Measurements from ENCODE around the gene PPIL3. TPM values are rescaled to one million over a fixed set of nuclear protein-coding genes. Genes with fewer than 3 reads are reported as not detected.

The PPIL3 gene
- total and polyA plus RNA-seq, 5 donors from 2014 or later: 15.3 to 45.4 (median 33.6) TPM

GRCh38 chr2:200845194-200845593 is 43.7 kb downstream of the PPIL3 start:
- H3K4me3 ChIP-seq (ENCODE audit: low read depth, low read length): no peak overlapping the region
- no peaks in the 10 kb centered on the region for H3K27me3 Mint-ChIP-seq
- no peak overlapping the region for H3K27ac Mint-ChIP-seq
- no peak overlapping the region for H3K27ac ChIP-seq (ENCODE audit: insufficient read depth, low read length, poor library complexity, severe bottlenecking)
- H3K4me1 ChIP-seq (ENCODE audit: control insufficient read depth, insufficient read depth, low read length, poor library complexity, severe bottlenecking): no peaks in the 10 kb centered on the region
- no peak for ATAC-seq (ENCODE audit: low read depth in 2 of 2)
- peaks cover 0 to under 1% (median 0%) of the 10 kb centered on the region in 4 donors for H3K4me1 Mint-ChIP-seq
- no peaks in the 10 kb centered on the region for H3K9me3 Mint-ChIP-seq
- H3K27me3 ChIP-seq (ENCODE audit: control insufficient read depth, insufficient read depth, low read length): no peaks in the 10 kb centered on the region
- no peaks in the 10 kb centered on the region for H3K36me3 Mint-ChIP-seq
- no peaks in the 10 kb centered on the region for H3K36me3 ChIP-seq (ENCODE audit: control insufficient read depth, insufficient read depth, low read length)
- no peak for DNase-seq
- H3K9me3 ChIP-seq (ENCODE audit: control insufficient read depth in 2 of 2, low read length in 2 of 2): no peaks in the 10 kb centered on the region
- H3K4me3 Mint-ChIP-seq: no peak overlapping the region

- Histone ChIP-seq H3K36me3 (ENCODE audit: control insufficient read depth, insufficient read depth, low read length) (no peaks in the 10 kb centered on the region), H3K27me3 (ENCODE audit: control insufficient read depth, insufficient read depth, low read length) (no peaks in the 10 kb centered on the region), H3K27ac (ENCODE audit: insufficient read depth, low read length, poor library complexity, severe bottlenecking) (no peak overlapping the region), H3K4me3 (ENCODE audit: low read depth, low read length) (no peak overlapping the region), H3K4me1 (ENCODE audit: control insufficient read depth, insufficient read depth, low read length, poor library complexity, severe bottlenecking) (no peaks in the 10 kb centered on the region), H3K9me3 (ENCODE audit: control insufficient read depth in 2 of 2, low read length in 2 of 2) (no peaks in the 10 kb centered on the region)
- DNase-seq (no peak), ATAC-seq (ENCODE audit: low read depth in 2 of 2) (no peak)
- Mint-ChIP-seq H3K36me3 (no peaks in the 10 kb centered on the region), H3K4me1 (no peaks in the 10 kb centered on the region), H3K27me3 (no peaks in the 10 kb centered on the region), H3K4me3 (no peak overlapping the region), H3K27ac (no peak overlapping the region), H3K9me3 (no peaks in the 10 kb centered on the region)
Observed at GRCh38 chr2:200843993-200844948, 44.6 kb downstream of the PPIL3 start.

GRCh38 chr2:200839513-200839912 is 49.4 kb downstream of the PPIL3 start:
- Mint-ChIP-seq H3K27me3 (no peaks in the 10 kb centered on the region), H3K4me1 (no peaks in the 10 kb centered on the region), H3K4me3 (no peak overlapping the region), H3K9me3 (peaks cover 0 to 12% (median 0%) of the 10 kb centered on the region in 7 donors), H3K27ac (no peak overlapping the region), H3K36me3 (peaks cover 5% of the 10 kb centered on the region)
- Histone ChIP-seq H3K4me1 (ENCODE audit: control insufficient read depth, insufficient read depth, low read length, poor library complexity, severe bottlenecking) (no peaks in the 10 kb centered on the region), H3K9me3 (ENCODE audit: control insufficient read depth in 2 of 2, low read length in 2 of 2) (peaks cover 9 to 11% of the 10 kb centered on the region in 2 experiments), H3K27me3 (ENCODE audit: control insufficient read depth, insufficient read depth, low read length) (no peaks in the 10 kb centered on the region), H3K27ac (ENCODE audit: insufficient read depth, low read length, poor library complexity, severe bottlenecking) (no peak overlapping the region), H3K4me3 (ENCODE audit: low read depth, low read length) (no peak overlapping the region), H3K36me3 (ENCODE audit: control insufficient read depth, insufficient read depth, low read length) (no peaks in the 10 kb centered on the region)
- DNase-seq: no peak
- ATAC-seq (ENCODE audit: low read depth in 2 of 2): no peak

GRCh38 chr2:200834701-200835100 is 54.2 kb downstream of the PPIL3 start:
- Histone ChIP-seq H3K27me3 (ENCODE audit: control insufficient read depth, insufficient read depth, low read length) (no peaks in the 10 kb centered on the region), H3K9me3 (ENCODE audit: control insufficient read depth in 2 of 2, low read length in 2 of 2) (peaks cover 9 to 11% of the 10 kb centered on the region in 2 experiments), H3K4me3 (ENCODE audit: low read depth, low read length) (no peak overlapping the region), H3K36me3 (ENCODE audit: control insufficient read depth, insufficient read depth, low read length) (no peaks in the 10 kb centered on the region), H3K4me1 (ENCODE audit: control insufficient read depth, insufficient read depth, low read length, poor library complexity, severe bottlenecking) (no peaks in the 10 kb centered on the region), H3K27ac (ENCODE audit: insufficient read depth, low read length, poor library complexity, severe bottlenecking) (no peak overlapping the region)
- DNase-seq: no peak
- Mint-ChIP-seq H3K9me3 (peaks cover 0 to 12% (median 4%) of the 10 kb centered on the region in 7 donors), H3K4me1 (no peaks in the 10 kb centered on the region), H3K4me3 (no peak overlapping the region), H3K36me3 (peaks cover 5% of the 10 kb centered on the region), H3K27ac (no peak overlapping the region), H3K27me3 (no peaks in the 10 kb centered on the region)
- no peak for ATAC-seq (ENCODE audit: low read depth in 2 of 2)

GRCh38 chr2:200829258-200829655 is 59.6 kb downstream of the PPIL3 start:
- Mint-ChIP-seq H3K4me3 (no peak overlapping the region), H3K4me1 (peaks cover 0 to 8% (median 2%) of the 10 kb centered on the region in 4 donors), H3K36me3 (peaks cover 3% of the 10 kb centered on the region), H3K9me3 (peaks cover 0 to 4% (median 0%) of the 10 kb centered on the region in 7 donors), H3K27me3 (no peaks in the 10 kb centered on the region), H3K27ac (no peak overlapping the region)
- DNase-seq: no peak
- H3K9me3 ChIP-seq (ENCODE audit: control insufficient read depth in 2 of 2, low read length in 2 of 2): no peaks in the 10 kb centered on the region
- no peaks in the 10 kb centered on the region for H3K4me1 ChIP-seq (ENCODE audit: control insufficient read depth, insufficient read depth, low read length, poor library complexity, severe bottlenecking)
- no peaks in the 10 kb centered on the region for H3K27me3 ChIP-seq (ENCODE audit: control insufficient read depth, insufficient read depth, low read length)
- no peak for ATAC-seq (ENCODE audit: low read depth in 2 of 2)
- peaks cover 2% of the 10 kb centered on the region for H3K36me3 ChIP-seq (ENCODE audit: control insufficient read depth, insufficient read depth, low read length)
- no peak overlapping the region for H3K4me3 ChIP-seq (ENCODE audit: low read depth, low read length)
- no peak overlapping the region for H3K27ac ChIP-seq (ENCODE audit: insufficient read depth, low read length, poor library complexity, severe bottlenecking)

- peaks cover 3% of the 10 kb centered on the region for H3K36me3 Mint-ChIP-seq
- peaks cover 0 to 8% (median 2%) of the 10 kb centered on the region in 4 donors for H3K4me1 Mint-ChIP-seq
- Histone ChIP-seq H3K27me3 (ENCODE audit: control insufficient read depth, insufficient read depth, low read length) (no peaks in the 10 kb centered on the region), H3K27ac (ENCODE audit: insufficient read depth, low read length, poor library complexity, severe bottlenecking) (no peak overlapping the region), H3K36me3 (ENCODE audit: control insufficient read depth, insufficient read depth, low read length) (peaks cover 8% of the 10 kb centered on the region), H3K4me1 (ENCODE audit: control insufficient read depth, insufficient read depth, low read length, poor library complexity, severe bottlenecking) (no peaks in the 10 kb centered on the region), H3K9me3 (ENCODE audit: control insufficient read depth in 2 of 2, low read length in 2 of 2) (no peaks in the 10 kb centered on the region), H3K4me3 (ENCODE audit: low read depth, low read length) (no peak overlapping the region)
- H3K9me3 Mint-ChIP-seq: peaks cover 0 to under 1% (median 0%) of the 10 kb centered on the region in 7 donors
- H3K4me3 Mint-ChIP-seq: no peak overlapping the region
- DNase-seq (no peak), ATAC-seq (ENCODE audit: low read depth in 2 of 2) (no peak)
- H3K27ac Mint-ChIP-seq: no peak overlapping the region
- H3K27me3 Mint-ChIP-seq: no peaks in the 10 kb centered on the region
Observed at GRCh38 chr2:200828572-200829257, 60.2 kb downstream of the PPIL3 start.

- Mint-ChIP-seq H3K27me3 (no peaks in the 10 kb centered on the region), H3K4me1 (peaks cover 0 to 8% (median 2%) of the 10 kb centered on the region in 4 donors), H3K27ac (no peak overlapping the region), H3K4me3 (no peak overlapping the region), H3K9me3 (no peaks in the 10 kb centered on the region), H3K36me3 (peaks cover 3% of the 10 kb centered on the region)
- Histone ChIP-seq H3K4me3 (ENCODE audit: low read depth, low read length) (no peak overlapping the region), H3K27me3 (ENCODE audit: control insufficient read depth, insufficient read depth, low read length) (no peaks in the 10 kb centered on the region), H3K9me3 (ENCODE audit: control insufficient read depth in 2 of 2, low read length in 2 of 2) (no peaks in the 10 kb centered on the region), H3K36me3 (ENCODE audit: control insufficient read depth, insufficient read depth, low read length) (peaks cover 8% of the 10 kb centered on the region), H3K4me1 (ENCODE audit: control insufficient read depth, insufficient read depth, low read length, poor library complexity, severe bottlenecking) (no peaks in the 10 kb centered on the region), H3K27ac (ENCODE audit: insufficient read depth, low read length, poor library complexity, severe bottlenecking) (no peak overlapping the region)
- DNase-seq (no peak), ATAC-seq (ENCODE audit: low read depth in 2 of 2) (no peak)
Observed at GRCh38 chr2:200828104-200828503, 60.8 kb downstream of the PPIL3 start.
